HG03565 (cell line): ENCODE measurements around the gene HIGD2A.
A peak's percentile ranks its signal among the peaks of the same experiment; 100 is the strongest.

Source experiments
- ATAC-seq: cut with Tn5 transposase; IDR thresholded peaks from one replicate; pipeline ENCODE4 v1.9.1; 2021; ENCODE audit warnings: mild to moderate bottlenecking, moderate library complexity; ENCODE audit not compliant: unreplicated experiment

Gene HIGD2A

GRCh38 chr5:176388444-176389134 is at the start of gene HIGD2A, which contains the start of gene NOP16:
HIGD2A (plus strand) TSS chr5:176388751; CDS start chr5:176388820, 69 bp downstream.
NOP16 (minus strand) TSS chr5:176388598; CDS start chr5:176388539, 59 bp downstream.
- ATAC-seq = peak; percentile 78

GRCh38 chr5:176339304-176339703 is 49.2 kb upstream of the HIGD2A start:
- ATAC-seq = no peak

GRCh38 chr5:176341325-176342157 is 47.0 kb upstream of the HIGD2A start:
- no peak for ATAC-seq

- ATAC-seq = no peak
Observed at GRCh38 chr5:176342158-176342483, 46.4 kb upstream of the HIGD2A start.

- ATAC-seq = no peak
Observed at GRCh38 chr5:176342766-176343458, 45.6 kb upstream of the HIGD2A start.

- ATAC-seq = no peak
Observed at GRCh38 chr5:176350416-176350815, 38.1 kb upstream of the HIGD2A start.

GRCh38 chr5:176352116-176352878 is 36.3 kb upstream of the HIGD2A start:
- no peak for ATAC-seq

GRCh38 chr5:176353533-176353932 is 35.0 kb upstream of the HIGD2A start:
- ATAC-seq = no peak

- no peak for ATAC-seq
Observed at GRCh38 chr5:176355400-176356178, 33.0 kb upstream of the HIGD2A start.

- ATAC-seq = no peak
Observed at GRCh38 chr5:176356179-176356566, 32.4 kb upstream of the HIGD2A start.

- no peak for ATAC-seq
Observed at GRCh38 chr5:176359658-176360057, 28.9 kb upstream of the HIGD2A start.

- ATAC-seq = no peak
Observed at GRCh38 chr5:176360894-176361436, 27.6 kb upstream of the HIGD2A start.

- ATAC-seq = peak; percentile 77
Observed at GRCh38 chr5:176361437-176362232, 26.9 kb upstream of the HIGD2A start, which contains the start of gene KIAA1191. KIAA1191 (minus strand) TSS chr5:176361764; CDS start chr5:176359508, 2,256 bp downstream.

GRCh38 chr5:176362233-176362490 is 26.4 kb upstream of the HIGD2A start:
- peak; percentile 7 for ATAC-seq

- no peak for ATAC-seq
Observed at GRCh38 chr5:176364765-176365350, 23.7 kb upstream of the HIGD2A start.

- no peak for ATAC-seq
Observed at GRCh38 chr5:176365351-176366231, 23.0 kb upstream of the HIGD2A start, which contains the start of gene ARL10. ARL10 (plus strand) TSS chr5:176365487; CDS start chr5:176365564, 77 bp downstream.

GRCh38 chr5:176366232-176366894 is 22.2 kb upstream of the HIGD2A start:
- no peak for ATAC-seq
